Measurements from ENCODE around the gene ZNF587B.

DNA sequence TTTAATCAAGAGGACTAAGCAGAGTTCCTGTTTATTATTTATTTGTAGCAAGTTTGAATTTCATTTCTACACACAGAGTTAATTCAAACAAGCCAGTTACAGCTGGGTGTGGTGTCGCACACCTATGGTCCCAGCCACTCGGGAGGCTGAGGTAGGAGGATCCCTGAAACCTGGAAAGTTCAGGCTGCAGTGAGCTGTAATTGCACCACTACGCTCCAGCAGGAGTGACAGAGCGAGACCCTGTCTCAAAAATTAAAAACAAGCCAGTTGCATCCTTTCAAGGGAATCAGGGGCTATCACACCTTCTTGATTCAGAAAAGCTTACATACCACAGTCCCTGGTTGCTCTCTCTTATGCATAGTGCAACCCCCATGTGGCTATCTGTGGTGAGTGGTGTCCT, 40.8 kb upstream of the ZNF587B start:
- TF ChIP-seq, protein P1, sequence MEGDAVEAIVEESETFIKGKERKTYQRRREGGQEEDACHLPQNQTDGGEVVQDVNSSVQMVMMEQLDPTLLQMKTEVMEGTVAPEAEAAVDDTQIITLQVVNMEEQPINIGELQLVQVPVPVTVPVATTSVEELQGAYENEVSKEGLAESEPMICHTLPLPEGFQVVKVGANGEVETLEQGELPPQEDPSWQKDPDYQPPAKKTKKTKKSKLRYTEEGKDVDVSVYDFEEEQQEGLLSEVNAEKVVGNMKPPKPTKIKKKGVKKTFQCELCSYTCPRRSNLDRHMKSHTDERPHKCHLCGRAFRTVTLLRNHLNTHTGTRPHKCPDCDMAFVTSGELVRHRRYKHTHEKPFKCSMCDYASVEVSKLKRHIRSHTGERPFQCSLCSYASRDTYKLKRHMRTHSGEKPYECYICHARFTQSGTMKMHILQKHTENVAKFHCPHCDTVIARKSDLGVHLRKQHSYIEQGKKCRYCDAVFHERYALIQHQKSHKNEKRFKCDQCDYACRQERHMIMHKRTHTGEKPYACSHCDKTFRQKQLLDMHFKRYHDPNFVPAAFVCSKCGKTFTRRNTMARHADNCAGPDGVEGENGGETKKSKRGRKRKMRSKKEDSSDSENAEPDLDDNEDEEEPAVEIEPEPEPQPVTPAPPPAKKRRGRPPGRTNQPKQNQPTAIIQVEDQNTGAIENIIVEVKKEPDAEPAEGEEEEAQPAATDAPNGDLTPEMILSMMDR (IDR thresholded peaks at IDR 0.05): no peak
- no peak for TF ChIP-seq POLR2A (IDR thresholded peaks at IDR 0.05)
